CMK (cell line): Measurements from ENCODE around the gene CPNE5.

Experiments used
- DNase-seq: peaks from one replicate; pipeline ENCODE4 v3.0.0-alpha.2; 2010; ENCODE audit warnings: low read depth

Gene CPNE5

GRCh38 chr6:36762123-36762522 lies 77.1 kb downstream of the CPNE5 start:
- no peak for DNase-seq

DNA sequence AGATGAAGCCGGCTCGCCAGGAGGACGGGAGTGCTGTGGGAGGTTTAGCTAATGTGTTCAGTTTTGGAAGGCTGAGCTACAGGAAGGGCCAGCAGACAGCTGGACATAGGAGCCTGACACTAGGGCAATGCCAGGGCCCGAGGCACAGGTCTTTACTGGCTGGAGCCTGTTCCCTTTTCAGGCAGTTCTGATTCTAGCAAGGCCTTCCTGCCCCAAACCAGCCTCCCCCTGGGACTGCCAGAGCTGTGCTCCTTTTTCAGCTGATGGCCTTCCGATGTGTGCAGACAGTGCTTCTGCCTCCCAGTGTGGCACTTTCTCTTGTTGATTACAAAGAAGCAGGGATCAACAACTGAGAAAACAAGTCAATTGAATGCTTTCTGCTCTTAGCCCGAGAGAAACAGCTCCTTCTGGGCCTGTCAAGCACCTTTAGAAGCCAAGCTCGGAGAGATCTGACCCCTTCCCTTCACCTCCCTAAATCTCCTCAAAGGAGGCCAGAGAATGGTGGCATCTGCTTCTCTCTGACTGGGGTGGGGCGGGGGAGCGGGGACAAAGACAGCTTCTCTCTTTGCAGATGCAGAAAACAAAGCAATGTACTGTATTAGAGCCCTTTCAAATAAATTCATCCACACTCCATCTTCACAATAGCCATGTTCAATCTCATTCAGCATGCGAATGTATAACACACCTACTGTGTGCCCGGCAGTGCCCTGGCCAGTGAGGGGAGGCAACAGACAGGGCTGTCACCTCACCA lies 78.4 kb downstream of the CPNE5 start:
- no peak for DNase-seq

GRCh38 chr6:36759148-36759759 lies 80.0 kb downstream of the CPNE5 start:
- no peak for DNase-seq

- no peak for DNase-seq
These were observed 80.6 kb downstream of the CPNE5 start for GRCh38 chr6:36758516-36759147.

- DNase-seq = no peak
These were observed 81.2 kb downstream of the CPNE5 start for GRCh38 chr6:36757943-36758508.

DNA sequence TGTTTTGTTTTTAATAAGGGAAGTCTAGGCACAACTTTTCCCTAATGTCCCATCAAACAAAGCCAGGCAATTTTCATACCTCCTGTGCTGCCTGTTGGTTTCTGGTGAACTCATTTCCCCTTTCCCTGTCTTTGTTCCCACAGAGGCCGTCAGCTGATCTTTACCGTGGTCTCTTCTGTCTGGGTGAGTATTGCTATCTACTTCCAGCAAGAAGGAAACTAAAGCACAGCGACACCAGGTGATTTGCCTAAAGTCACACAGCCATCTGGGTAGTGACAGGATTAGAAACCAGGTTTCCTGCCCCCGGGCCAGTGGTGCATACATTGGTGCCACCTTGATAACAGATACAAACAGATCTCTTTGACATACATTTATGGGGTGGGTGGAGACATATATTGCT lies 82.0 kb downstream of the CPNE5 start:
- no peak for DNase-seq

GRCh38 chr6:36756786-36757185 lies 82.5 kb downstream of the CPNE5 start:
- no peak for DNase-seq

DNA sequence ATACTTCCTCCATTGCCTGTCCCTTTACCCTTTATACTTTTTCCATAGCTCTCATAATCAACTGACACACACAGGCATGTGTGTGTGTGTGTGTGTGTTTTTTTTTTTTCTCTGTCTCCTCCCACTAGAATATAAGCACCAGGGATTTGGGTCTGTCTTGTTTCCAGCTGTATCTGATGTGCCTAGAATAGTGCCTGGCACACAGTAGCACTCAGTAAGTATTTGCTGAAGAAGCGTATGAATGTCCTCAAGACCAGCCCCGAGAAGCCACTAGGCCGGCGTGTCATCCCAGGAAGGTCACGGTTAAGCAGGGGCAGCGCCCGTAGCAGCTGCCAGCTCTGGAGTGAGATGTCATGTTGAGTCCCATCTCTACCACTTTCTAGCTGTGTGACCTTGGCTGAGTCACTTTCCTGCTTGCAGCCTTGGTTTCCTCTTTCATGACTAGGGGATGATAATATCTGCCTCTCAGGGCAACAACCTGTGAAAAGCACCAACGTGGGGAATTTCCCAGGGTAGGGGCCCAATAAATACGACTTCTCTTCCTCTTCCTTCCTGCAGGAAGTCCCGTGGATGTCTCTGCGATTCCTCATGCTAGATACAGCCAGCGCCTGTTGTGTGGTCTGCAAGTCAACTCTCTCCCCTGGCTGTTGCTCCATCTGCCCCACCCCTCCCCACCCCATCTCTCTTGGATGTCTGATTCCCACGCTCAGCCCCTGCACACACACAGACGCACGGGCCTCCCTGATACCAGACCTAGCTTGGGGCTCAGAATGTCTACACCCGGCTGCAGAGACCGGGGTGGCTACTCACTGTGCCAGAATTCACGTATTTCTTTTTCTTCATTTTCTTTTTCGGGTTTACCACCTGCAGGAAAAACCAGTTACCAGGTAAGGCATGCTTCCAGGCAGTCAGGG lies 83.6 kb downstream of the CPNE5 start:
- DNase-seq = no peak

GRCh38 chr6:36754582-36755434 lies 84.4 kb downstream of the CPNE5 start:
- DNase-seq = no peak

GRCh38 chr6:36753671-36754405 lies 85.4 kb downstream of the CPNE5 start:
- DNase-seq = no peak

DNA sequence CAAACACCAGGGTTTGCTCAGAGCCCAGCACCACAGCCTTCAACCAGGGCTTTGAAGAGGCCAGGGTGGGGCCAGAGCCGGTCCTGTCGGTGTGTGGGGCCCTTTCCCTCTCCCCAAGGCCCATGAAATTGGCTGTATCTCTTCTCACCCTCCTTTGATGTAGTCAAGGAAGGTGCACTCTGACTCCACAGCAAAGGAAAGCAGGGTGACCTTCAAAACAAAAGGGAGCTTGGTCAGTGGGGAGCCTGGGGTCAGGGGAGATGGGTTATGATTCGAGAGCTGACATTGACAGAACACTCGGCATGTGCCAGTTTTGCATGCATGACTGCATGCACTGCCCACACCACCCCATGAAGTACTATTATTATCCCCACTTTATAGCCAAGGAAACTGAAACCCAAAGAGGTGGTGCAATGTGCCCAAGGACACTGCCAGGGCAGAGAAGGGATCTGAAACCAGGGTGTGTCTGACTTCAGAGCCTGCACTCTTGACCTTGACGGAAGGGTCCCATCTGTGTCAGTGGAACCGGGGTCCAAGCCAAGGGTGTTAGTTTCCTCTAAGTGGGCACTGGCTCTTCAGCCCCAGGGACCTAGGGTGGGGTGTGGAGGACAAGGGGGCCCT lies 86.2 kb downstream of the CPNE5 start:
- DNase-seq = no peak

DNA sequence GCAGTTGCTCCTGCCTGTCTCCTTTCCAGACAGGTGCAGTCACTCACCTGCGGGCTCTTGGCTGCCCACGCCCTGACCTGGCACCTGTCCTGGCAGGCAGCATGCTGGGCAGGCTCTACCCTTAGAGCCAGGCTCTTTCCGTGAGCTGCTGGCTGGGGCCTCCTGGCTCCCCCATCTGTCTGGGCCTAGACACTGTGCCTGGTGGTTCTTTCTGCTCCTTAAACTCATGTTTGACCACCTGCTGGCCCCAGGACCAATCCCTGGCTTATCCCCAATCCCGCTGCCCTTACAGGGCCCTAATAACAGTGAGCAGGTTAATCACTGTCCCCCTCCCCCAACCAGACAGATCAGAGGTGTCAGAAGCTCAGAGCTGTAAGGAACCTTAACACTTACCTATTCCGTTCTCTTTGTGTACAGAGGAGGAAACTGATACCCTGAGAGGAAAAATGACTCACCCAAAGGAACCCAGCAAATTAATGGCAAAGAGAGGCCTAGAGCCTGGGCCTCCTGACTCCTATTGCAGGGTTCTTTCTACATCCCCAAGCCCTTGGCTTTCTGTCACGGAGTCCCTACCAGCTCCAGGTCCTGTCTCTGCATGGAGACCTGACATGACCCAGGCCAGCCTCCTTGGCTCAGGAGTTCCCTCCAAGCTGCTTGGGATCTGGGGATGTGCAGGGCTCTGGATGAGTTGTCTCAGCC lies 86.9 kb downstream of the CPNE5 start:
- DNase-seq = no peak

- no peak for DNase-seq
These were observed 87.4 kb downstream of the CPNE5 start for GRCh38 chr6:36751833-36752186.

DNA sequence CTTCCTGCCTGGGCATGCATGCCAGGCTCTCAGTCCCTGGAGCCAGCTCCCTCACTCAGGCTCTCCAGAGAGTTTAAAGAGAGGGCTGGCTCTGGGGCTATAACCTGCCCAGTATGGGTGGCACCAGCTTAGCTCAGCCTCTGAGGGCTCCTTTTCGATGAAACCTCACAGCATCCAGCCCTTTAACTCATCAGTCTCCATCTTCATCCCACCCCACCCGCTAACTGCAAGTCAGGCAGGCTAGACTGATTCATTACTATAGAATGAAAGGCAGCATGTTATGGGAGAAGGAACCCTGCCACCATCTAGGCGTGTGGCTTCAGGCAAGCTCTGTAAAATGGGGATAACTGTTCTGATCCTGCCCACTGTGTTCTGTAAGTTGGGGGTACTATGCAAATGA lies 88.2 kb downstream of the CPNE5 start:
- no peak for DNase-seq

DNA sequence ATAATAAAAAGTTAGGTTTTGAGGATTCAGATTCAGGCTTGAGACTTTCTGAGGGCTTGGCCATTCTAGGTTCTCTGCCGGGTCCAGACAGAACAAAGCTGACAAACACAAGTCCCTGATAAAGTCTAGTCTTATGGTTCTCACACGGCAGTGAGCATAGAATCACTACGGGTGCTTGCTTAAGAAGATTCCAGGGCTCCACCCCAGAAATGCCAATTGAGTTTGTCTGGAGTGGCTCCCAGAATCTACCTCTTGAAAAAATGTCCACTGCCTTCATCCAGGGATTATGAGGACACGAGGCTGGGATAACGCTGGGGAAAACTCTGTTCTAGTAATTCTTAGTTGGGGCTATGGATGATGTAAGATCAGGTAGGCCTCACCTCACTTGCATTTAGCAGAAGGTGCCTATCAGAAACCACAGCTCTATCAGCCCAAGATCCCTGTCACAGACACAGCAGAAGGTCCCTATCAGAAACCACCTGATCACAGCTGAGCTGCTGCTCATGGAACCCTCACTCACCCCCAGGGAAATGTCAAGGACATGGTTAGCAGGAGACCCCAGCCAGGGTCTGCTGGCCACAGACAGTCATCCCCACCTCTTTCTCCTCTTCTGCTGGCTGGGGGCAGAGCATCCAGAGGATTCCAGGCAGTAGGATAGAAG lies 89.3 kb downstream of the CPNE5 start:
- DNase-seq = no peak

DNA sequence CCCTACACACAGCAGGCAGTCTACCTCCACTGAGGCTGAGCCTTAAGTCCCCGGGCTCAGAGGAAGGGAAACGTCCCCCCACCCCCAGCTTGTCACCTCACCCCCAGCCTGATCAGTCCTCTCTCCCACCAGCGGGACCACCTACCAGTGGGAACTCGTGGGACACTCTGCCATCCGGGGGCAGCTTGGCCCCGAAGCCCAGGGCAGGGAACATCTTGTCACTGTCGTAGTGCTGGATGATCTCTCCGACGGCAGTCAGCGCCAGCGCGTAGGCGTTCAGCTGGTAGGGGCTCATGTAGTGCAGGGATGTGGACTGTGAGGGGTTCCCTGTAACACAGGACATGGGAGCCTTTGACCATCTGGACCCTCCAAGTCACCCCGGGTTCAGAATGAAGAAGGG lies 93.0 kb downstream of the CPNE5 start:
- DNase-seq = no peak

- no peak for DNase-seq
These were observed 93.4 kb downstream of the CPNE5 start for GRCh38 chr6:36745836-36746235.

DNA sequence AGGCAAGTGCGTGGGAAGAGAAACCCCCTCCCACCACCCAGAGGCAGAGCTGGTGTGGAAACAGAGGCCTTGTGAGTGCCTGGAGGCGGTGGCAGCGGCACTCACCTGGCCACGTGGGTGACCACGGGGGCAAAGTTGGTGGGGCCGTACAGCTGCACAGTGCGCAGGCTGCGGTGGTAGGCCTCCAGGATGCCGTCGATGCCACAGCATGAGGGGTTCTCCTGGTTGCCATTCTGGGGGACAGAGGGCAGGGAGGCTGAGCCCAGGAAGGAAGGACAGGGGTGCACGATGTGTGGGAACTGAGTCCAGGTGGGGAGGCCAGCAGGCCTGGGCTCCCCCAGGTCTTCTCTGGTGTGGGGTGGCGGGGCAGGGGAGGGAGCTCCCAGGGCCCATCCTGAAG lies 94.0 kb downstream of the CPNE5 start:
- no peak for DNase-seq

GRCh38 chr6:36744304-36744673 lies 95.0 kb downstream of the CPNE5 start:
- DNase-seq = no peak
